Fibroblast of lung (primary cell): Measurements from ENCODE around the gene CRNN.

Experiments
- EZH2 ChIP-seq: IDR thresholded peaks from 2 replicates; pipeline ENCODE4 v1.5.1; 2012; ENCODE audit warnings: low read length, control low read depth, mild to moderate bottlenecking; ENCODE audit errors: missing control alignments
- TF ChIP-seq, protein P1 (sequence below), 2 donors: IDR thresholded peaks in 1 of 2; conservative IDR thresholded peaks in 1 of 2; 1 replicate in 1 of 2; 2 replicates in 1 of 2; pipeline ENCODE4 v1.5.1; 2011 to 2012; ENCODE audit warnings: low read length in 2 of 2, control low read depth in 1 of 2, inconsistent platforms in 1 of 2, low read depth in 1 of 2, mild to moderate bottlenecking in 1 of 2

DNA sequence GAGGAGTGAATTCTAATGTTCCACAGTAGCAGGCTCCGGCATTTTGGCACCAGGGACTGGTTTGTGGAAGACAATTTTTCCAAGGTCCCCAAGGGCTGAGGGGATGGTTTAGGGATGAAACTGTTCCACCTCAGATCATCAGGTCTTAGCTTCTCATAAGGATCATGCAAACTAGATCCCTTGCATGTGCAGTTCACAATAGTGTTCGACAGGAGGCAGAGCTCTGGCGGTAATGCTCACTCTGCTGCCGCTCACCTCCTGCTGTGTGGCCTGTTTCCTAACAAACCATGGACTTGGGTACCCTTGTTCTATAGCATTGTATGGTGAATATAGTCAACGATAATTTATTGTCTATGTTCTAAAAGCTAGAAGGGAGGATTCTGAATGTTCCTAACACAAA, 16.6 kb downstream of the CRNN start:
- TF ChIP-seq, protein P1, sequence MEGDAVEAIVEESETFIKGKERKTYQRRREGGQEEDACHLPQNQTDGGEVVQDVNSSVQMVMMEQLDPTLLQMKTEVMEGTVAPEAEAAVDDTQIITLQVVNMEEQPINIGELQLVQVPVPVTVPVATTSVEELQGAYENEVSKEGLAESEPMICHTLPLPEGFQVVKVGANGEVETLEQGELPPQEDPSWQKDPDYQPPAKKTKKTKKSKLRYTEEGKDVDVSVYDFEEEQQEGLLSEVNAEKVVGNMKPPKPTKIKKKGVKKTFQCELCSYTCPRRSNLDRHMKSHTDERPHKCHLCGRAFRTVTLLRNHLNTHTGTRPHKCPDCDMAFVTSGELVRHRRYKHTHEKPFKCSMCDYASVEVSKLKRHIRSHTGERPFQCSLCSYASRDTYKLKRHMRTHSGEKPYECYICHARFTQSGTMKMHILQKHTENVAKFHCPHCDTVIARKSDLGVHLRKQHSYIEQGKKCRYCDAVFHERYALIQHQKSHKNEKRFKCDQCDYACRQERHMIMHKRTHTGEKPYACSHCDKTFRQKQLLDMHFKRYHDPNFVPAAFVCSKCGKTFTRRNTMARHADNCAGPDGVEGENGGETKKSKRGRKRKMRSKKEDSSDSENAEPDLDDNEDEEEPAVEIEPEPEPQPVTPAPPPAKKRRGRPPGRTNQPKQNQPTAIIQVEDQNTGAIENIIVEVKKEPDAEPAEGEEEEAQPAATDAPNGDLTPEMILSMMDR (conservative IDR thresholded peaks at IDR 0.05 in 1 of 2, IDR thresholded peaks at IDR 0.05 in 1 of 2; ENCODE audit: low read depth in 1 of 2, low read length in 2 of 2) = no peak
- TF ChIP-seq EZH2 = no peak
